H1 (cell line): ENCODE measurements around the gene VAT1L. TPM values are rescaled to one million over a fixed set of nuclear protein-coding genes. Genes with fewer than 3 reads are reported as not detected.

Source experiments
- CTCF ChIA-PET: fragments of 300-600 bp; sonication (Branson Sonifier 250); formaldehyde crosslinking; loops from one replicate; lab custom pipeline; 2021; ENCODE audit not compliant: partially characterized antibody; lab: Charles Lee
- POLR2A ChIA-PET: fragments of 300-600 bp; sonication (Branson Sonifier 250); formaldehyde crosslinking; loops from one replicate; lab custom pipeline; 2021; ENCODE audit warnings: inconsistent platforms; ENCODE audit not compliant: partially characterized antibody; lab: Charles Lee
- DNase-seq, 2 experiments: peaks; one replicate each; pipeline versions ENCODE4 v3.0.0 to v3.0.0-alpha.2; 2010 to 2022; ENCODE audit warnings: low spot score in 2 of 2, low read depth in 1 of 2, mixed read lengths in 1 of 2
- FAIRE-seq: peaks from 2 replicates; lab custom pipeline; 2011; peaks lifted over from hg19 to GRCh38; lab: Jason Lieb, UNC
- H2AFZ ChIP-seq: 2 replicates; pipeline ENCODE4 v1.8.1; 2012; ENCODE audit warnings: low read length, inconsistent platforms
- H2AK5ac ChIP-seq: 2 replicates; pipeline ENCODE4 v1.6.1; 2013; ENCODE audit warnings: low read depth, low read length
- H2BK120ac ChIP-seq: replicated peaks from 2 replicates; pipeline ENCODE3; 2013; ENCODE audit warnings: low read depth, low read length, inconsistent platforms
- H2BK12ac ChIP-seq: 2 replicates; pipeline ENCODE4 v1.6.1; 2013; ENCODE audit warnings: low read depth, low read length
- H2BK15ac ChIP-seq: 2 replicates; pipeline ENCODE4 v1.6.1; 2013; ENCODE audit warnings: low read length
- H2BK20ac ChIP-seq: 2 replicates; pipeline ENCODE4 v1.6.1; 2013; ENCODE audit warnings: low read length
- H2BK5ac ChIP-seq: 2 replicates; pipeline ENCODE4 v1.6.1; 2013; ENCODE audit warnings: low read depth, low read length
- H3K14ac ChIP-seq: 2 replicates; pipeline ENCODE4 v1.6.1; 2013; ENCODE audit warnings: inconsistent platforms; ENCODE audit not compliant: insufficient read length
- H3K18ac ChIP-seq: 2 replicates; pipeline ENCODE4 v1.6.1; 2013; ENCODE audit warnings: low read length; ENCODE audit errors: extremely low read depth
- H3K23ac ChIP-seq: 2 replicates; pipeline ENCODE4 v1.6.1; 2013; ENCODE audit warnings: inconsistent platforms; ENCODE audit not compliant: insufficient read length
- H3K23me2 ChIP-seq: 2 replicates; pipeline ENCODE4 v1.6.1; 2013; ENCODE audit warnings: low read depth, low read length
- H3K27ac ChIP-seq: 2 replicates; pipeline ENCODE4 v1.6.1; 2011; ENCODE audit warnings: low read depth, low read length, inconsistent platforms
- H3K27me3 ChIP-seq, 4 experiments: replicated peaks in 1 of 4; 1 replicate in 1 of 4; 2 replicates in 3 of 4; pipeline versions ENCODE4 v1.6.1 to v1.8.1; 2011 to 2013; ENCODE audit warnings: low read length in 3 of 4, mild to moderate bottlenecking in 3 of 4, inconsistent platforms in 2 of 4, mixed read lengths in 2 of 4, moderate library complexity in 1 of 4; ENCODE audit not compliant: control insufficient read depth in 3 of 4, insufficient read depth in 3 of 4; ENCODE audit errors: extremely low read depth in 1 of 4
- H3K36me3 ChIP-seq, 4 experiments: 2 replicates each; pipeline versions ENCODE4 v1.6.1 to v1.8.1; 2011 to 2013; ENCODE audit warnings: mild to moderate bottlenecking in 4 of 4, low read length in 3 of 4, moderate library complexity in 2 of 4, control low read depth in 1 of 4, inconsistent platforms in 1 of 4; ENCODE audit not compliant: insufficient read depth in 4 of 4, control insufficient read depth in 2 of 4
- H3K4ac ChIP-seq: replicated peaks from 2 replicates; pipeline ENCODE3; 2013; ENCODE audit warnings: low read length, low read depth, mixed read lengths, inconsistent platforms; ENCODE audit not compliant: insufficient read length
- H3K4me1 ChIP-seq, 4 experiments: replicated peaks in 1 of 4; 1 replicate in 1 of 4; 2 replicates in 3 of 4; pipeline versions ENCODE4 v1.6.1 to v1.8.1; 2011 to 2013; ENCODE audit warnings: low read length in 3 of 4, inconsistent platforms in 2 of 4, mixed read lengths in 1 of 4; ENCODE audit not compliant: insufficient read depth in 4 of 4, control insufficient read depth in 3 of 4
- H3K4me2 ChIP-seq, 2 experiments: 2 replicates each; pipeline versions ENCODE4 v1.6.1 to v1.8.1; 2011 to 2013; ENCODE audit warnings: low read depth in 2 of 2, low read length in 2 of 2, control low read depth in 1 of 2, inconsistent platforms in 1 of 2, mild to moderate bottlenecking in 1 of 2; ENCODE audit not compliant: insufficient read depth in 1 of 2
- H3K4me3 ChIP-seq, 4 experiments: fragments of 200-600, 300-600 bp in 1 of 4; sonication (generic), shearing (Covaris generic), sonication (Bioruptor Twin) in 1 of 4; 2 replicates each; pipeline versions ENCODE4 v1.5.1 to v1.8.1; 2011 to 2016; ENCODE audit warnings: low read length in 4 of 4, low read depth in 3 of 4, control low read depth in 2 of 4, inconsistent platforms in 2 of 4, mild to moderate bottlenecking in 2 of 4, mixed read lengths in 1 of 4, moderate library complexity in 1 of 4; ENCODE audit not compliant: insufficient read depth in 2 of 4; ENCODE audit errors: extremely low read depth in 1 of 4
- H3K56ac ChIP-seq: replicated peaks from 2 replicates; pipeline ENCODE3; 2013; ENCODE audit warnings: low read depth, mild to moderate bottlenecking, mixed read lengths, low read length, inconsistent platforms; ENCODE audit not compliant: insufficient read length
- H3K79me1 ChIP-seq: 2 replicates; pipeline ENCODE4 v1.6.1; 2013; ENCODE audit warnings: low read depth, low read length, control low read depth
- H3K79me2 ChIP-seq, 2 experiments: 2 replicates each; pipeline versions ENCODE4 v1.6.1 to v1.8.1; 2012 to 2013; ENCODE audit warnings: low read length in 2 of 2, mild to moderate bottlenecking in 2 of 2, inconsistent platforms in 1 of 2; ENCODE audit not compliant: insufficient read depth in 2 of 2, control insufficient read depth in 1 of 2
- H3K9ac ChIP-seq, 4 experiments: replicated peaks in 1 of 4; 1 replicate in 1 of 4; 2 replicates in 3 of 4; pipeline versions ENCODE4 v1.6.1 to v1.8.1; 2011 to 2013; ENCODE audit warnings: low read depth in 3 of 4, low read length in 3 of 4, control low read depth in 2 of 4, mild to moderate bottlenecking in 2 of 4, moderate library complexity in 2 of 4, inconsistent platforms in 1 of 4; ENCODE audit errors: extremely low read depth in 1 of 4
- H3K9me3 ChIP-seq, 2 experiments: 2 replicates each; pipeline versions ENCODE4 v1.6.1 to v1.8.1; 2012 to 2013; ENCODE audit warnings: mild to moderate bottlenecking in 2 of 2, moderate library complexity in 2 of 2, control low read depth in 1 of 2, inconsistent platforms in 1 of 2, low read depth in 1 of 2, low read length in 1 of 2, mixed read lengths in 1 of 2; ENCODE audit not compliant: insufficient read depth in 2 of 2
- H4K20me1 ChIP-seq, 2 experiments: replicated peaks in 1 of 2; 2 replicates each; pipeline versions ENCODE3 to v1.8.1; 2011 to 2013; ENCODE audit warnings: inconsistent platforms in 2 of 2, low read length in 2 of 2, mild to moderate bottlenecking in 1 of 2; ENCODE audit not compliant: insufficient read depth in 2 of 2, control insufficient read depth in 1 of 2
- H4K5ac ChIP-seq: 2 replicates; pipeline ENCODE4 v1.6.1; 2013; ENCODE audit warnings: low read length, low read depth, mixed read lengths, inconsistent platforms; ENCODE audit not compliant: insufficient read length
- H4K8ac ChIP-seq: 2 replicates; pipeline ENCODE4 v1.8.0; 2013; ENCODE audit warnings: mild to moderate bottlenecking, moderate library complexity, low read length, inconsistent platforms; ENCODE audit not compliant: insufficient read depth; ENCODE audit errors: extremely low read depth
- H4K91ac ChIP-seq: replicated peaks from 2 replicates; pipeline ENCODE3; 2013; ENCODE audit warnings: low read length, mixed read lengths, inconsistent platforms; ENCODE audit not compliant: insufficient read length
- ATF3 ChIP-seq: IDR thresholded peaks from 2 replicates; pipeline ENCODE4 v1.6.1; 2011; ENCODE audit warnings: low read depth, mild to moderate bottlenecking, low read length; ENCODE audit not compliant: insufficient read depth
- MAFK ChIP-seq: IDR thresholded peaks from 2 replicates; pipeline ENCODE4 v1.6.1; 2012; ENCODE audit warnings: low read depth, mild to moderate bottlenecking, improper control_type of control experiment, low read length
- SIN3A ChIP-seq, 2 experiments: IDR thresholded peaks in 1 of 2; conservative IDR thresholded peaks in 1 of 2; 2 replicates each; pipeline ENCODE4 v1.6.1; 2011 to 2012; ENCODE audit warnings: low read length in 2 of 2, improper control_type of control experiment in 1 of 2, low read depth in 1 of 2, mild to moderate bottlenecking in 1 of 2
- TEAD4 ChIP-seq: IDR thresholded peaks from 2 replicates; pipeline ENCODE4 v1.6.1; 2012; ENCODE audit warnings: low read depth, low read length, inconsistent platforms, mixed read lengths
- USF2 ChIP-seq: IDR thresholded peaks from 2 replicates; pipeline ENCODE4 v1.6.1; 2011; ENCODE audit warnings: low read length, improper control_type of control experiment
- YY1 ChIP-seq: IDR thresholded peaks from 2 replicates; pipeline ENCODE4 v1.6.1; 2011; ENCODE audit warnings: low read depth, mild to moderate bottlenecking, low read length
- WGBS, 2 experiments: shearing (Covaris generic) in 1 of 2; methylation state at CpG; one replicate each; pipeline versions ENCODE4 v1.1.6 to v1.1.7; 2013 to 2015; ENCODE audit warnings: low lambda C conversion rate in 2 of 2, mixed read lengths in 2 of 2, inconsistent platforms in 1 of 2, low coverage in 1 of 2, missing lambda C conversion rate in 1 of 2; ENCODE audit not compliant: insufficient replicate concordance in 2 of 2, insufficient coverage in 1 of 2, insufficient read length in 1 of 2; ENCODE audit errors: extremely low coverage in 1 of 2, missing lambda C conversion rate in 1 of 2; 5-methylcytosine and 5-hydroxymethylcytosine counted together
- polyA plus RNA-seq, 7 experiments: library from polyadenylated mRNA; depleted of rRNA in 3 of 7; stranded (reverse) in 5 of 7; unstranded in 2 of 7; fragments of >200 nt in 5 of 7; fragments of 200-250 nt in 2 of 7; gene quantifications; 1 replicate in 5 of 7; 2 replicates in 1 of 7; 4 replicates in 1 of 7; pipeline versions ENCODE4 v1.2.1 to v1.2.3, GENCODE V29; 2011 to 2013; ENCODE audit warnings: missing spikeins in 2 of 7, mixed read lengths in 2 of 7
- total RNA-seq: library from RNA; stranded (reverse); fragmentation: NEBNext Ultra II Directional; extraction: Animal tissue kit (Norgen Biotek cat#: 25700); gene quantifications from 2 replicates; pipeline ENCODE4 v1.2.1, GENCODE V29; 2021

Gene VAT1L
- total and polyA plus RNA-seq, 2 of the 8 experiments (the other 6 are each of a cell fraction or from before 2014, with no cell fraction given): 46.3 to 48.2 TPM

- H2BK12ac ChIP-seq: no peak overlapping the region
- no peak overlapping the region for H3K18ac ChIP-seq
- H4K5ac ChIP-seq: no peak overlapping the region
- FAIRE-seq: no peak
- H3K14ac ChIP-seq: no peak overlapping the region
- H3K79me2 ChIP-seq: no peaks in the 10 kb centered on the region
- H4K8ac ChIP-seq: no peak overlapping the region
- no peaks in the 10 kb centered on the region for H3K4me1 ChIP-seq
- no peak overlapping the region for H3K56ac ChIP-seq
- H3K4me3 ChIP-seq: no peak overlapping the region
- H3K36me3 ChIP-seq: peaks cover 2 to 12% (median 4%) of the 10 kb centered on the region in 4 experiments; a peak in 5 of 8 replicates
- H2BK15ac ChIP-seq: no peak overlapping the region
- H2BK5ac ChIP-seq: no peak overlapping the region
- no peak overlapping the region for H4K91ac ChIP-seq
- H3K4me2 ChIP-seq: no peak overlapping the region
- ChIA-PET CTCF (interaction anchor here (1.1 to 1.4 kb wide), 4 partner anchors 11 to 117 kb away, joined by 3 to 5 read pairs (median 5); no protein-coding TSS in a partner anchor), POLR2A (no interaction called here)
- no peaks in the 10 kb centered on the region for H4K20me1 ChIP-seq
- H3K23ac ChIP-seq: no peak overlapping the region
- no peak overlapping the region for H2AK5ac ChIP-seq
- no peak overlapping the region for H2AFZ ChIP-seq
- H2BK120ac ChIP-seq: no peak overlapping the region
- no peak overlapping the region for H2BK20ac ChIP-seq
- no peak overlapping the region for H3K9ac ChIP-seq
- H3K23me2 ChIP-seq: no peaks in the 10 kb centered on the region
- no peaks in the 10 kb centered on the region for H3K9me3 ChIP-seq
- 88% methylated on average over 6 of the region's 6 CpGs; no CpG with 5 or more reads in 1 of the 2 experiments for WGBS, 2 experiments
- no peaks in the 10 kb centered on the region for H3K27me3 ChIP-seq
- H3K27ac ChIP-seq: no peak overlapping the region
- no peak for TF ChIP-seq SIN3A (conservative IDR thresholded peaks at IDR 0.05 in 1 of 2, IDR thresholded peaks at IDR 0.05 in 1 of 2; ENCODE audit: low read depth in 1 of 2, low read length in 2 of 2)
- no peak for TF ChIP-seq YY1
- TF ChIP-seq MAFK: no peak
- TF ChIP-seq TEAD4: no peak
- TF ChIP-seq USF2: no peak
- no peak for TF ChIP-seq ATF3
- H3K4ac ChIP-seq: no peak overlapping the region
- DNase-seq: no peak
- H3K79me1 ChIP-seq: no peaks in the 10 kb centered on the region
Observed at GRCh38 chr16:77885571-77886295, 97.4 kb downstream of the VAT1L start.
